Osteocyte (in vitro differentiated cells): Measurements from ENCODE around the gene TIMM44. TPM values are rescaled to one million over a fixed set of nuclear protein-coding genes. Genes with fewer than 3 reads are reported as not detected.
"Not testable (repeated sequence)": the region's sequence is repeated elsewhere in the genome, so short reads cannot be mapped to it uniquely, and the experiment has no call there.

Experiments
- DNase-seq: peaks from one replicate; pipeline ENCODE4 v3.0.0; 2021; ENCODE audit warnings: mixed read lengths; ENCODE audit not compliant: unreplicated experiment; ENCODE audit errors: extremely low spot score
- H3K27ac Mint-ChIP-seq: one replicate; pipeline ENCODE4 v1.8.0; 2021; ENCODE audit warnings: mild to moderate bottlenecking, mixed read lengths; ENCODE audit not compliant: unreplicated experiment
- H3K27me3 Mint-ChIP-seq: one replicate; pipeline ENCODE4 v1.8.0; 2021; ENCODE audit warnings: mixed read lengths; ENCODE audit not compliant: unreplicated experiment
- H3K36me3 Mint-ChIP-seq: one replicate; pipeline ENCODE4 v1.8.0; 2021; ENCODE audit warnings: mixed read lengths; ENCODE audit not compliant: unreplicated experiment
- H3K4me1 Mint-ChIP-seq: one replicate; pipeline ENCODE4 v1.8.0; 2021; ENCODE audit warnings: mixed read lengths; ENCODE audit not compliant: unreplicated experiment
- H3K4me3 Mint-ChIP-seq: one replicate; pipeline ENCODE4 v1.8.0; 2021; ENCODE audit warnings: mild to moderate bottlenecking, moderate library complexity, mixed read lengths; ENCODE audit not compliant: unreplicated experiment
- H3K9me3 Mint-ChIP-seq: one replicate; pipeline ENCODE4 v1.8.0; 2021; ENCODE audit warnings: mixed read lengths; ENCODE audit not compliant: unreplicated experiment
- total RNA-seq: library from RNA; stranded (reverse); gene quantifications from 2 replicates; pipeline ENCODE4 v1.2.1, GENCODE V29; 2021
- TF ChIP-seq, protein P1 (sequence below): fragments of 200-600 bp; sonication (generic); IDR thresholded peaks from 2 replicates; pipeline ENCODE4 v1.5.0; 2021; ENCODE audit warnings: antibody characterized with exemption, mild to moderate bottlenecking, moderate library complexity

The TIMM44 gene
- total RNA-seq, 1 donor from 2014 or later: 73.4 TPM

DNA sequence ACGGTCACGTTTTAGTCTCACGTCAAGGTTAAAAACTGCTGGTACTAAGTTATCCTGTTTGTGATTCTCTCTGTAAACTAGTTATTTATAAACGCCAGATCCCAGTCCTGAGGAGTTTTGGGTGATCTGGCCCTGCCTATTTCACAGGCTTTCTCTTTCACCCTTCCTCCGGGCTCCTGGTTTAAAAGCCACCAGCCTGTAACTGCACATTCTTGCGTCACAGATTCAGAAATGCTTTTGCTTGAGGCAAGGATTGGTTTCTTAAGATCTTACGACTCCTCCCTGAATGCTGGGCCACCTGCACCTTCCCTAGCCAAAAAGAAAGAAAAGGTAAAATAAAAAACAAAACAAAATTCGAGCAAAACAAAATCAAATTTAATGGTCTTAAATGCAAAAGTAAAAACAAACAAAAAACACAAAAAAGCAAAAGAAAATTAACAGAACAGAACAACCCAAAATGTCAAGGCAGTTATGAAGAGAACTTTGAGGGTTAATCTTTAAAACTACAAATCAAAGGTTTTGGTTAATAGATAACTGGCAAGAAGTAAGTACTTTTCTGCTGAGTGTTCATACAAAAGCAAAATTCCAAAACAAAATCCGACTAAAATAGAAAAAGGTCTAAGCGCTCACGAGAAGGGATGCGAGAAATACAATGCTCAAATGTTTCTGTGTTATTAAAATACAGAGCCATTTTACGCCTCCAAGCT, 18.6 kb upstream of the TIMM44 start:
- Mint-ChIP-seq H3K27me3 (no peaks in the 10 kb centered on the region), H3K4me3 (no peak overlapping the region), H3K9me3 (no peaks in the 10 kb centered on the region), H3K4me1 (no peaks in the 10 kb centered on the region), H3K36me3 (peaks cover 33% of the 10 kb centered on the region), H3K27ac (no peak overlapping the region)
- no peak for DNase-seq
- TF ChIP-seq, protein P1, sequence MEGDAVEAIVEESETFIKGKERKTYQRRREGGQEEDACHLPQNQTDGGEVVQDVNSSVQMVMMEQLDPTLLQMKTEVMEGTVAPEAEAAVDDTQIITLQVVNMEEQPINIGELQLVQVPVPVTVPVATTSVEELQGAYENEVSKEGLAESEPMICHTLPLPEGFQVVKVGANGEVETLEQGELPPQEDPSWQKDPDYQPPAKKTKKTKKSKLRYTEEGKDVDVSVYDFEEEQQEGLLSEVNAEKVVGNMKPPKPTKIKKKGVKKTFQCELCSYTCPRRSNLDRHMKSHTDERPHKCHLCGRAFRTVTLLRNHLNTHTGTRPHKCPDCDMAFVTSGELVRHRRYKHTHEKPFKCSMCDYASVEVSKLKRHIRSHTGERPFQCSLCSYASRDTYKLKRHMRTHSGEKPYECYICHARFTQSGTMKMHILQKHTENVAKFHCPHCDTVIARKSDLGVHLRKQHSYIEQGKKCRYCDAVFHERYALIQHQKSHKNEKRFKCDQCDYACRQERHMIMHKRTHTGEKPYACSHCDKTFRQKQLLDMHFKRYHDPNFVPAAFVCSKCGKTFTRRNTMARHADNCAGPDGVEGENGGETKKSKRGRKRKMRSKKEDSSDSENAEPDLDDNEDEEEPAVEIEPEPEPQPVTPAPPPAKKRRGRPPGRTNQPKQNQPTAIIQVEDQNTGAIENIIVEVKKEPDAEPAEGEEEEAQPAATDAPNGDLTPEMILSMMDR: no peak

DNA sequence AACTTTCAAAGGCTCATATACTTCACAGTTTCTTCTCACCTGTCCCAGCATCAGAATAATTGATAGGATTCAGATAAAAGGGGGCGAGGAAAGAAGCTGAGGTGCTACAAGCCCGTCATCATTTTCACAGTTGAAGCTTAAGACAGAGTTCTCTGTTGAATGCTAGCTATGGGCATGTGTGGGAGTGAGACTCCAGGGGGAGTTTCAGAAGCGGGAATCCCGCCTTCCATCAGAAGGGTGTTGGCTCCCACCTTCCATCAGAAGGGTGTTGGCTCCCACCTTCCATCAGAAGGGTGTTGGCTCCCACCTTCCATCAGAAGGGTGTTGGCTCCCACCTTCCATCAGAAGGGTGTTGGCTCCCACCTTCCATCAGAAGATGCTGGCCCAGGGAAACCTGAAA, 17.6 kb upstream of the TIMM44 start:
- not testable (repeated sequence) for H3K4me3 Mint-ChIP-seq

GRCh38 chr19:7959211-7959610, 15.7 kb upstream of the TIMM44 start:
- Mint-ChIP-seq H3K36me3 (peaks cover 24% of the 10 kb centered on the region), H3K9me3 (no peaks in the 10 kb centered on the region), H3K4me3 (no peak overlapping the region), H3K4me1 (no peaks in the 10 kb centered on the region), H3K27me3 (no peaks in the 10 kb centered on the region), H3K27ac (no peak overlapping the region)
- DNase-seq: no peak
- TF ChIP-seq, protein P1: no peak

More for the DNA sequence above, 17.6 kb upstream of the TIMM44 start:
- not testable (repeated sequence) for H3K9me3 Mint-ChIP-seq, H3K27ac Mint-ChIP-seq, DNase-seq, H3K4me1 Mint-ChIP-seq, H3K27me3 Mint-ChIP-seq
- H3K36me3 Mint-ChIP-seq: peaks cover 32% of the 10 kb centered on the region

- TF ChIP-seq, protein P1: no peak
- no peak overlapping the region for H3K27ac Mint-ChIP-seq
- peaks cover 1% of the 10 kb centered on the region for H3K4me1 Mint-ChIP-seq
- H3K4me3 Mint-ChIP-seq: no peak overlapping the region
- no peaks in the 10 kb centered on the region for H3K9me3 Mint-ChIP-seq
- no peak for DNase-seq
- H3K27me3 Mint-ChIP-seq: no peaks in the 10 kb centered on the region
- peaks cover 12% of the 10 kb centered on the region for H3K36me3 Mint-ChIP-seq
Measured at GRCh38 chr19:7955696-7956095, 12.2 kb upstream of the TIMM44 start.

DNA sequence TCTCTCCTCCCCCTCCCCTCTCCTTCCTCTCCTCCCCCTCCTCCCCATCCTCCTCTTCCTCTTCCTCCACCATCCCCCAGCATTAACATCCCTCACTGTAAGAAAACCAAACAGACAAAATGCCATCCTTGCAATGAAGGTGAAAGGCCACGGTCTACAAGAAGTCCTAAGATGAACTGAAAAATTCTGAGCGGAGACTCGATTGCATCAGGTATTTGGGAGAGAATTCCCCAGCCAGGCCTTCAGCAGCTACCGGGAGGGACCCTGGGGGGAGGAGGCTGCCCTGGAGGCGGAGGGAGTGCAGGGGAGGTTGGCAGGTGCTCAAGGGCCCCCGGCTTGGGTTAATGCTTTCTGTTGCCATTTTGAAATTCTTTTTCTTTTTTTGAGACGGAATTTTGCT, 10.1 kb upstream of the TIMM44 start:
- no peak overlapping the region for H3K4me3 Mint-ChIP-seq
- DNase-seq: no peak
- peaks cover 14% of the 10 kb centered on the region for H3K36me3 Mint-ChIP-seq
- H3K4me1 Mint-ChIP-seq: peaks cover 1% of the 10 kb centered on the region
- no peak overlapping the region for H3K27ac Mint-ChIP-seq
- no peaks in the 10 kb centered on the region for H3K9me3 Mint-ChIP-seq
- TF ChIP-seq, protein P1: no peak
- no peaks in the 10 kb centered on the region for H3K27me3 Mint-ChIP-seq
